Neural cell (in vitro differentiated cells): ENCODE data around the gene HEG1. TPM values are rescaled to one million over a fixed set of nuclear protein-coding genes. Genes with fewer than 3 reads are reported as not detected.

Experiments used
- H2AFZ ChIP-seq: fragments of 200-600, 300-800 bp; sonication (generic), shearing (Covaris generic); 2 replicates; pipeline ENCODE4 v1.6.0; 2014; ENCODE audit warnings: low read depth, mild to moderate bottlenecking, antibody characterized with exemption, low read length, moderate library complexity
- H3F3A ChIP-seq: fragments of 200-600 bp; shearing (Covaris generic); 2 replicates; pipeline ENCODE4 v1.6.1; 2016; ENCODE audit warnings: mild to moderate bottlenecking, moderate library complexity, mixed read lengths, antibody characterized with exemption, low read length; ENCODE audit not compliant: insufficient read depth, poor library complexity, severe bottlenecking
- H3K27ac ChIP-seq: fragments of 200-600, 300-800 bp; sonication (generic), shearing (Covaris generic); 2 replicates; pipeline ENCODE4 v1.5.1; 2014; ENCODE audit warnings: mild to moderate bottlenecking, low read length, moderate library complexity
- H3K27me3 ChIP-seq: fragments of 300-800, 200-600 bp; sonication (generic), shearing (Covaris generic); 2 replicates; pipeline ENCODE4 v1.6.0; 2014; ENCODE audit warnings: mild to moderate bottlenecking, low read depth, low read length, moderate library complexity; ENCODE audit not compliant: insufficient read depth
- H3K36me3 ChIP-seq: fragments of 300-800, 200-600 bp; sonication (generic), shearing (Covaris generic); 2 replicates; pipeline ENCODE4 v1.5.1; 2014; ENCODE audit warnings: mild to moderate bottlenecking, antibody characterized with exemption, low read length, moderate library complexity; ENCODE audit not compliant: insufficient read depth
- H3K4me2 ChIP-seq: fragments of 300-800, 200-600 bp; sonication (generic), shearing (Covaris generic); 2 replicates; pipeline ENCODE4 v1.6.0; 2014; ENCODE audit warnings: mild to moderate bottlenecking, low read length
- H3K4me3 ChIP-seq: fragments of 300-800, 200-600 bp; sonication (generic), shearing (Covaris generic); 2 replicates; pipeline ENCODE4 v1.5.1; 2014; ENCODE audit warnings: mild to moderate bottlenecking, low read length, moderate library complexity
- H3K79me2 ChIP-seq: fragments of 200-600 bp; shearing (Covaris generic); replicated peaks from 2 replicates; pipeline ENCODE4 v1.6.0; 2014; ENCODE audit warnings: mild to moderate bottlenecking, low read length, moderate library complexity; ENCODE audit not compliant: insufficient read depth
- H3K9ac ChIP-seq: fragments of 300-800, 200-600 bp; sonication (generic), shearing (Covaris generic); 2 replicates; pipeline ENCODE4 v1.6.1; 2016; ENCODE audit warnings: mild to moderate bottlenecking, low read length, mixed read lengths
- H3K9me2 ChIP-seq: fragments of 200-600 bp; shearing (Covaris generic); 2 replicates; pipeline ENCODE4 v1.6.1; 2016; ENCODE audit warnings: mild to moderate bottlenecking, low read length, mixed read lengths; ENCODE audit not compliant: insufficient read depth
- H3K9me3 ChIP-seq: fragments of 200-600, 300-800 bp; sonication (generic), shearing (Covaris generic); 2 replicates; pipeline ENCODE4 v1.6.1; 2016; ENCODE audit warnings: mild to moderate bottlenecking, mixed run types, low read length, moderate library complexity, mixed read lengths
- H4K20me1 ChIP-seq: fragments of 200-600 bp; shearing (Covaris generic); 2 replicates; pipeline ENCODE4 v1.6.1; 2016; ENCODE audit warnings: mild to moderate bottlenecking, mixed run types; ENCODE audit not compliant: insufficient read depth
- CTCF ChIP-seq: fragments of 450-650 bp; IDR thresholded peaks from 2 replicates; pipeline ENCODE4 v1.5.1; 2014; ENCODE audit warnings: antibody characterized with exemption, mild to moderate bottlenecking, moderate library complexity; ENCODE audit not compliant: poor library complexity, severe bottlenecking
- EP300 ChIP-seq: fragments of 450-650 bp; conservative IDR thresholded peaks from 2 replicates; pipeline ENCODE4 v1.6.1; 2014; ENCODE audit warnings: antibody characterized with exemption, mild to moderate bottlenecking, moderate library complexity; ENCODE audit not compliant: poor library complexity, severe bottlenecking
- EZH2 ChIP-seq: fragments of 200-600, 300-800 bp; shearing (Covaris generic), sonication (generic); IDR thresholded peaks from 2 replicates; pipeline ENCODE4 v1.6.1; 2014; ENCODE audit warnings: antibody characterized with exemption, low read length, borderline replicate concordance, mild to moderate bottlenecking; ENCODE audit not compliant: insufficient read depth, poor library complexity, severe bottlenecking
- MXI1 ChIP-seq: fragments of 450-650 bp; conservative IDR thresholded peaks from 2 replicates; pipeline ENCODE4 v1.6.1; 2014; ENCODE audit warnings: antibody characterized with exemption, mild to moderate bottlenecking; ENCODE audit not compliant: poor library complexity, severe bottlenecking
- POLR2AphosphoS5 ChIP-seq: IDR thresholded peaks from 2 replicates; pipeline ENCODE4 v1.6.1; 2012
- RAD21 ChIP-seq: fragments of 450-650 bp; conservative IDR thresholded peaks from 2 replicates; pipeline ENCODE4 v1.6.1; 2014; ENCODE audit warnings: antibody characterized with exemption, mild to moderate bottlenecking, moderate library complexity
- REST ChIP-seq: IDR thresholded peaks from 2 replicates; pipeline ENCODE4 v1.6.1; 2012; ENCODE audit warnings: borderline replicate concordance
- SMC3 ChIP-seq: fragments of 450-650 bp; conservative IDR thresholded peaks from 2 replicates; pipeline ENCODE4 v1.6.1; 2014; ENCODE audit warnings: antibody characterized with exemption, mild to moderate bottlenecking, moderate library complexity; ENCODE audit not compliant: poor library complexity
- TAF1 ChIP-seq: IDR thresholded peaks from 2 replicates; pipeline ENCODE4 v1.6.1; 2012; ENCODE audit warnings: low read depth
- polyA plus RNA-seq: library from polyadenylated mRNA; depleted of rRNA; stranded (reverse); fragments of >200 nt; gene quantifications from 2 replicates; pipeline ENCODE4 v1.2.3, GENCODE V29; 2014

The HEG1 gene
- polyA plus RNA-seq, 1 donor from 2014 or later = 0.48 TPM

- H2AFZ ChIP-seq = no peak overlapping the region
Measured at GRCh38 chr3:124918524-124918923, 137.3 kb downstream of the HEG1 start.

GRCh38 chr3:124916837-124917409, 138.9 kb downstream of the HEG1 start:
- no peak overlapping the region for H3K27ac ChIP-seq
- H3K79me2 ChIP-seq = no peaks in the 10 kb centered on the region
- no peak overlapping the region for H2AFZ ChIP-seq
- no peak overlapping the region for H3K9ac ChIP-seq
- no peak overlapping the region for H3K4me3 ChIP-seq
- no peaks in the 10 kb centered on the region for H3K9me3 ChIP-seq
- H3K9me2 ChIP-seq = no peaks in the 10 kb centered on the region
- H3K4me2 ChIP-seq = no peak overlapping the region
- no peaks in the 10 kb centered on the region for H3K27me3 ChIP-seq
- H4K20me1 ChIP-seq = no peaks in the 10 kb centered on the region
- H3F3A ChIP-seq = no peaks in the 10 kb centered on the region
- H3K36me3 ChIP-seq = no peaks in the 10 kb centered on the region
- TF ChIP-seq EZH2 (no peak), POLR2AphosphoS5 (no peak), CTCF (no peak), REST (no peak), SMC3 (no peak)

More at GRCh38 chr3:124918524-124918923, 137.3 kb downstream of the HEG1 start:
- H3K9ac ChIP-seq = no peak overlapping the region
- no peaks in the 10 kb centered on the region for H3K9me2 ChIP-seq
- no peak overlapping the region for H3K4me2 ChIP-seq
- H3F3A ChIP-seq = no peaks in the 10 kb centered on the region
- no peaks in the 10 kb centered on the region for H3K79me2 ChIP-seq
- H3K4me3 ChIP-seq = no peak overlapping the region
- H3K9me3 ChIP-seq = no peaks in the 10 kb centered on the region
- no peaks in the 10 kb centered on the region for H4K20me1 ChIP-seq
- no peaks in the 10 kb centered on the region for H3K27me3 ChIP-seq
- no peak for TF ChIP-seq MXI1
- no peak for TF ChIP-seq EP300
- no peak for TF ChIP-seq REST
- TF ChIP-seq CTCF = no peak
- TF ChIP-seq SMC3 = no peak
- TF ChIP-seq EZH2 = no peak
- TF ChIP-seq TAF1 = no peak
- TF ChIP-seq RAD21 = no peak
- no peak for TF ChIP-seq POLR2AphosphoS5
- no peaks in the 10 kb centered on the region for H3K36me3 ChIP-seq
- no peak overlapping the region for H3K27ac ChIP-seq
